Stimulated activated CD4-positive, alpha-beta T cell treated with anti-CD3 and anti-CD28 coated beads, TNF-alpha, amount 100 ng/mL, for 48 hours (primary cell): Measurements from ENCODE around the gene PBX4.
A peak's percentile ranks its signal among the peaks of the same experiment; 100 is the strongest.

ENCODE experiments used
- DNase-seq, 3 donors: peaks; one replicate each; pipeline ENCODE4 v3.0.0-alpha.2; 2020; ENCODE audit warnings: low read depth in 3 of 3

The PBX4 gene

DNA sequence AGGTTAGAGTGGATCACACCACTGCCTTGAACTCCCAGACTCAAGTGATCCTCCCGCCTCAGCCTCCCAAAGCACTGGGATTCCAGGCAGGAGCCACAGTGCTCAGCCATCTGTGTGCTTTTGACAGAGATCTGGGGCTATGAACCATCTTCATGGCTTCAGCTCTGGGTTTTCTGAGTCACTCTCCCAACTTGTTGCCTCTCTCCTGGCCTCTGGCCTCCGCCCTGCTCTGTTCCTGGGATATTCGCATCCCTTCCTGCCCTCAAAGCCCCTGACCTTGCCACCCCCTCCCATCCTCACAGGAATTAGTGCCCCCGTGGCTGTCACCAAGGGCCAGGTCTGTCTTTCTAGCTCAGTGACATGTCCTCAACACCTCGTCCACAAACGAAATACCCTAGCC, 30.7 kb upstream of the PBX4 start:
- DNase-seq, result no peak

DNA sequence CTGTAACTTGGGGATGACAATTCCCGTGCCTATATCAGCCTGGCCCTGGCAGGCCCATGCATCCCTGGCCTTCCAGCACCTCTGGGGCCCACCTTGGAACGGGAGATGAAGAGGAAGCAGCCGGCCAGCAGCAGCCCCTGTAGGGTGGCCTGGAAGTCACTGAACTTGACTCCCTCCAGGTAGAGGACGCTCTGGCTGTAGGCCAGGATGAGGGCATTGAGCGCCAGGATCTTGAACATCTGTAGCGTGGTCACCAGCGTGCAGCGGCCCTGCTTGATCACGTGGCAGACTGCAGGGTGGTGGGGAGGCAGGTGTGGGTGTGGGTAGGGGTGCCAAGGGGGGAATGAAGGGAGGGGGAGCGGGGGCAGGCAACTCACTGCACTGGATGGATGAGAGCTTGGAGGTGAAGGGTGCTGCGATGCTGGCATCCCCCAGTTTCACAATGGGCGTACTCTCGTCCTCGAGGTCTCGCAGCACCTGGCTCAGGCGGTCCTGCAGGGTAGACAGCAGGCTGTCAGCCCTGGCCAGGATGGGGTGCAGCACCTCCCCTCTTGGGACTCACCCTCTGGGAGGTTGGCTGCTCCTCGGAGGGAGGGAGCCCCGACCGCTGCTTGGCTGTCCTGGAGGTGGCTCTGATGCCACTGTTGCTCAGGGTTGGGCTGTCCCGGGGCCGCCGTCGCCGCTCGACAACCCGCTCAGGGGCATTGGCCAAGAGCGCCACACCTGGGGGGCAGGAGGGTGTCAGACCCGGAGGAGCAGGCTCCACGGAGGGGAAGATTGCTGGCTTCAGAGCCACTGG, 28.7 kb upstream of the PBX4 start:
- DNase-seq, result no peak

DNA sequence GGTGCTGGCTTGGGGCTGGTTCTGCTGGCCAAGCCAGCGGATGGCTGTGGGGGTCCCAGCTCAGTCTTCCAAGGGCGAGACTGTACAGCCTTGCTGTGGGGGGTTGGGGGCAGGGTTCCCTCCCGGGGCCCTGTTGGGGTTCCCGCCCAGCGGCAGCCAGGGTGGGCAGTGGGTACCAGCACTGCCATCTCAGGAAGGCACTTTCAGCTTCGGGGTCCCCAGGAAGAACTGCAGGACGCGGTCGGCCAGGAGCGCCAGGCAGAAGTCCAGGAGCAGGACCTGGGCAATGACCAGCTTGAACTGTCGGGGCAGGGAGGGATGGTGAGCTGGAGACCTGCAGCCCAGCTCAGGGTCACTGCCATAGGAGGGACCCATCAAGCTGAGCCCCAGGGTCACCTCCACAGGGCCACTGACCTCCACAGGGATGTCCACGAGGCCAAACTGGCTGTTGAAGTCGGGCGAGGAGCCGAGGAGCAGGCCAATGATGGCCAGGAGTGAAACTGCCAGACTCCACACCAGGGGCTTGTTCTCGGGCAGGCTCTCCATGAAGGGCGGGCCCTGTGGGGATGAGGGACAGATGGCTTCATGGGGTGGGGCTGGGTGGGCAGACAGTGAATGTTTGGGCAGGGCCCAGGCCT, 26.9 kb upstream of the PBX4 start:
- DNase-seq, result no peak

DNA sequence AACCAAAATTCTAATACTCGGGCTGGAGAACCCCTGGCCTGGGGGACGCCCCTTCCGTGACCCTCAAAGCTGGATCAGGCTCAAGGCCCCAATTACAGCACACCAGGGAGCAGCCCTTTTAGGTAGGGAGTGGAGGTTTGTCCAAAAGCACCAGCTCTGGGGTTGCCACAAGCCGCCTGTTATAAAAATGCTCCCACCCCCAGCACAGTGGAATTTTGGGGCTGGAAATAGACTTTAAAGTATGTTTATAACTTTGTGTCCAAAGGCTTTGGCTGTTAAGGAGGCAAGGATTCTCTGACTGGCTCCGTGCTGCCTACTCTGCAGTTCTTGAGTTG, 25.5 kb upstream of the PBX4 start:
- no peak for DNase-seq

DNA sequence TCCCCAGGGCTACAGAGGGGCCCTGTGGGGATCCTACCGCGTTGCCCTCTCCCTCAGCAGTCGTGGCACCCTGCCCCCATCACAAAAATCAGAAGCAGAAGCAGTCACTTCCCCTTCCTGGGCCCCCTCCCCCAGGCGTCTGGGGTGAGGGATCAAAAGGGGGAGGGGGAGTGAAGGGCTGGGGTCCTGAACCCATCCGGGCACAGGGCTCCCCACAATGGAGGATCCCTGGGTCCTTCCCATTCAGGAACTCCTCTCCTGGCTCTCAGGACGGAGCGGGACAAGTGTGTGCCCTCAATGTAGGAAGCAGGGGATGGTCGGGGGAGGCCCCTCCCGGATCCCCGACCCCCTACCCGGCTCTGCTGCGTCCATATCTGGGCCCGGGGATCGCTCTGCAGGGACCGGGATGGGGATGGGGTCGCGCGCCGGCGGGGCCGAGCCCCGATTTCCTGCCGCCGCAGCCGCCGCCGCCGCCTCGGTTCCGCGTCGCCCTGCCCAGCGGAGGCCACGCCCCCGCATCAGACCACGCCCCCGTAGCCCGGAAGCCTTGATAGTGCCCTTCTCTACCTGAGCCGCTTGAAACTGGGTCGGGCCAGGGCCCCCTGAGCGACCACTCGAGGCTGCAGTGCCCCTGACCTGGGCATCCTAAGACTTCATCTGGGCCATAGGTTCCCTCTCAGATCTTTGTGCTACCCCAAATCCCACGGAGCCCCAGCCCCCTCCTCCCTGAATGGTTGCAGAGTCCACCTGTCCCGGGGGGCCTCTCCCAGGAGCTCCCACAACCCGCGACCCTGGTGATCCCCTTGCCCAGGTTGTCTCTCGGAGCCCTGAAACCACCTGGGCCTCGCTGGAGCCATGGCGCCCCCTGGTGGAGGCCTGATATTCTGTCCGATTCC, 24.9 kb upstream of the PBX4 start, which contains the start of gene GMIP:
GMIP (minus strand) TSS at position 500 of the 896 bp plus-strand sequence; CDS start at position 372, 128 bp downstream.
- DNase-seq, result peak; percentile 69 to 88 (median 72)

DNA sequence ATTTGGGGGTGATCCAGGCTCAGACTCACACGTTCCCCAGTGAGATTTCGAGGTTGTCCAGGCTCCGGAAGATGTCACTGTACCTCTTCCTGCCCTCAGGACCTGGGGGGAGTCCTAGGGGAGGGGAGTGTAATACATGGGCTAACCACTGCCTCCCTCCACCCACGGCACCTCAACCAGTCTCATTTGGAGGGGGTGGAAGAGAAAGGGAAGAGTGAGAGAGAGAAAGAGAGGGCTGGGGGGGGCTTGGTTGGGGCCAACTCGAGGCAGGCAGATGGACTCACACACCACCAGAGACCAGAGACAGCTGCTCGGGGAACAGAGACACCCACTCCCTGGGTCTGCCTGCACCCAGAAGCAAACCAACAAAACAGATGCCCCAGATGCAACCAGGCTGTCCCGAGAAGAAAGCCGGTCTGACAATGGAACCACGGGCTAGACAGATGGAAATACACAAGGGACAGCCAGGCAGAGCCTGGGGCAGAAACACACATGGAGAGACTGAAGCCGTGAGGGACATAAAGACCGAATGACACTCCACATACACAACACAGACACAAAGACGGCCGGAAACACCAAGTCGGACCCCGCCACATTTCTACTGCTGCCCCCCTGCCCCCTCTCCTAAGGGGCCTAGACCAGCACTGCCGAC, 24.1 kb upstream of the PBX4 start:
- DNase-seq, result peak in 1 of 3 donors; percentile 40

DNA sequence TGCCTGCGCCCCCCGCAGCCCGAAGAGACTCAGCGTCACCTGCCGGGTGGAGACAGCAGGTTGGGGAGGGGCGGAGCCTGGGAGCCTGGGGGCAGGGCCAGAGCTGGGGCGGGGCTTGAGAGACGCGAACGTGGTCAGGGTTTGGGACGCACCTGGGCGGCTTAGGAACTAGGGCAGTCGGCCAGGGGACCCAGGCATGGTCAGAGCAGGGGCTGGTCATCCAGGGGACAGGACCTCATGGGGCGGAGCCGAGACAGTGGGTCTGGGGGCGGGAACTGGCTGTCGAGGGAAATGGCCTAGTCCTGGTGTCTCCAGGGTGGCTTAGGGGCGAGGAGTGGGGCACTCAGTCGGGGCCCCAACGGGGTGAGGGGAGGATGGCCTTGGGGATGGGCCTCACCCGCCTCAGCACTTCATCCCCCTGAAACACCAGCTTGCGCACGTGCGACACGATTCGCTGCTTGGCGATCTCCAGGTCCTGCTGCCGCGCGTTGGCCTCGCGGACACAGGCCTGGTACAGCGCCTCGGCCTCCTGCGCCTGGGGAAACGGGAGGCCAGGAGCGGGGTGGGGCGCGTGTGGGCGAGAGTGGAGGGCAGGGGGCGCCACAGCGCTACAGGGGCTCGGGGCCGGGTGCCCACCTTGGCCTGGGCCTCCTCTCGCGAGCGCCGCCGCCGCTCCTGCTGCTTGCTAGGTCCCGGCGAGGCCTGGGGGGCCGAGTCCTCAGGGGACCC, 19.2 kb upstream of the PBX4 start:
- no peak for DNase-seq

DNA sequence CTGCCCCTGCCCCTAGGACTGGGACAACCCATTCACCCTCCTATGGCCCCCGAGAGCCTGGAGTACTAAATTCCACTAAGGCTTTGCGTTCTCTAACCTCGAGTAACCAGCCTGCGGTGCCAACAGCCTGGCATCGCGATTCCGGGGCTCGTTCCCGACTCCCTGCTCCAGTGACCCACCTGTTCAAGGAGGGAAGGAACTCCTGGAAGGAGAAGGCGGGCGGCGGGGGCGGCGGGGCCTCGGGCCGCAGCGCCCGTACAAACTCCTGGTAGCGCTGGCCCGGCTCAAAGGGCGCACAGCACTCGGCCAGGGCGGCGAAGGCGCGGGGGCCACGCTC, 18.7 kb upstream of the PBX4 start:
- no peak for DNase-seq

DNA sequence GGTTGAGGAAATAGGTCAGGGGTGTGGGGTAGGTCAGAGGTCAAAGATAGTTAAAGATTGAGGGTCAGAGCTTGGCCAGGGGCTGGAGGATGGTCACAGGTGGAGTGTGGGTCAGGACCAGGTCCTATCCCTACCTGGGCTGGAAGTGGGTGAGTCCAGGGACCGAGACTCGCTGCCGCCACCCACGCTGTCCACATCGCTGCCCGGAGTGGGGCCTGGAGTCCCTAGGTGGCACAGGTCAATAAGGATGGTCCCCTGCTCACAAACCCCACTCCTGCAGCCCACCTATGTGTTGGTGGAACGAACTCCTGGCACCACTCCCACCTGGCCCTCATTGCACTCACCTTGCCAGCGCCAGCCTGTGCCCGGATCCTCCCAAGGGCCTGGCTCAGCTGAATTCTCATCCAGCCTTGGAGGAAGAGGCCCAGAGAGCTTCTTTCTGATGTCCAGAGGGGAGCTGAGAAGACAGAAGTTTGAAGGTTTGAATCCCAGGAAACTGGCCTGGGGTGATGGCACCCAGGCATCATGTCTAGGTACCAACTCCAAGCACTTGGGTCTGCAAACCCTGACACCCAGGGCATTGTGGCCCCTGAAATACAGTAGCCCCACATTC, 18.2 kb upstream of the PBX4 start:
- no peak for DNase-seq

DNA sequence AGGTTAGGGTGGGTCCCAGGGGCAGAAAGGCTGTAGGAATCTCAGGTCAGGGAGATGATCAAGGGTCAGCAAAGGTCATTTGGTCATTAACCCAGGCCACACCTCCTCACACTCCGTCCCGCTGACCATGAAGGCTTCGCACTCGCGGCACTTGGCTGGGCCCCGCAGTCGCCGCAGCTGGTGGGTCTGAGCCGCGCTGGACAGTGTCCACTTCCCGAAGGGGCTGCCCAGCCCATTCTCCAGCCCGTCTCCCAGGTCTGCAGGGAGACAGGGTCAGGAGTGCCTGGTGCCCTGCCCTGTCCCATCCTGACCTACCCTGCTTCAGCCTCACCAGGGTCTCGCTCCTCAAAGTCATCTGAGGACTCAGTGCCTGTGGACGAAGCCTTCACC, 16.8 kb upstream of the PBX4 start:
- DNase-seq, result no peak

DNA sequence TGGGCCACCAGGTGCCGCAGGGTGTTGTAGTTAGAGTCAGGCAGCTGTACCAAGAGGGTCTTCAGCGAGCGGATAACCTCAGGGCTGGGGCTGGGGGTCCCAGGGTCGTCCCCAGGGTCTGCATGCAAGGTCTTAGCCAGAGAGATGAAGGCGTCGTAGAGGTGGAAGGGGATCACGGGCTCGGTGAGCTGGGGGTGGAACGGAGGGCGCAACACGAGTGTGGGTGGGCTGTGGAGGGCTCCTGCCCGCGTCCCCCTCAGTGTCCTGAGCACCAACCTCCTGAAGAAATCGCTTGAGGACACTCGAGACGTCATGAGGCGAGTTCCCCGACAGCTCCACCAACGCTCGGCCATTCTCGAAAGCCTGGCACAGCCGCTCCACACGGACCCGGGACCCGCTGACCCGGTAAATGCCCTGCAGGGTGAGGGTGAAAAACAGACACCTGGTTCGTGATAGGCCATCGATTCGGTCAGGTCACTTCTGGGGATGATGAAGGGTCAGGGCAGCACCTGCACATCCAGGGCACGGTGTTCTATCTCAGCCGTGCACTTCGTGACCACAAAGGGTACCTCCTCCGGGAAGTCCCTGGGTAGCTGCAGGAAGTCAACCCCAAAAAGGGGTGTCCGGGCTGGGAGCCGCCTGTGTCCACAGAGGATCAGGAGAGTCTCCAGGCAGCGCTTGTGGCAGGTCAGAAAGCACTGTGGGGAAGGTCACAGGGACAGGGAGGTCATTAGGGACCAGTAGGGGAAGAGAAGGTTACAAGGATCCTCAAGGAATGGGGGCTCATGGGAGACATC, 16.2 kb upstream of the PBX4 start:
- DNase-seq, result no peak

DNA sequence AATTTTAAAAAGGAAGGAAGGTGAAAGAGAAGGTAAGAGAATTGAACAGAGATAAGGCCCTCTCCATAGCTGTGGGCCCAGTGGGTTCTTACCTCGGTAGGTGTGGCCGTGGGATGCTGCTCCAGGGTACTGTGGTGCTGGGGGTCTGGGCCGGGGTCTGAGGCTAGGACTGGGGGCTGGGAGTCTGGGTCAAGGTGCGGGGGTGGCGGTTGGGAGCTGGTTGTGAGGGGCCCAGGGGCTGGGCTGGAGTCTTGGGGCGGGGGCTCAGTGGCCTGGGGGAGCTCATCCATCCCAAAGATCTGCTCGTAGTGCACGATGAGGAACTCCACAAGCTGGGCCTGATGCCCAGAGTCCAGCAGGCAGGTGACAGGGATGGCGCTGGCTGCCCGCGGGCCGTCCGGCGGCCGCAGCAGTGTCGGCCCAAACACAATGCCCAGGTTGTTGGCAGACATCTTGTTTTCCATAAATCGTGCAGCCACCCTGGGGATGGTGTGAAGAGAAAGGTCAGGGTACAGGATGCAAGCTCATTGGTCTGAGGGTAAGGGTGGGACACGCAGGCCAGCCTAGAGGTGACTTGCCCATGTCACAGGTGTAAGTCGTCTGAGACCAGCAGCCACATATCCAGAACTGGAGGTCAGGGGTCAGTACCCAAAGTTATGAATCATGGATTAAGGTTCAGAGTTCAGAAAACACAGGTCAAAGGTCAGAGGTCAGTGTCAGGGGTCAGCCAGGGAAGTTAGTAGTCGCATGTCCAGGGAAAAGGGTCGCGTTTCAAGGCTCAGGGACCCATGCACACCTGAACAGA, 15.4 kb upstream of the PBX4 start:
- no peak for DNase-seq

DNA sequence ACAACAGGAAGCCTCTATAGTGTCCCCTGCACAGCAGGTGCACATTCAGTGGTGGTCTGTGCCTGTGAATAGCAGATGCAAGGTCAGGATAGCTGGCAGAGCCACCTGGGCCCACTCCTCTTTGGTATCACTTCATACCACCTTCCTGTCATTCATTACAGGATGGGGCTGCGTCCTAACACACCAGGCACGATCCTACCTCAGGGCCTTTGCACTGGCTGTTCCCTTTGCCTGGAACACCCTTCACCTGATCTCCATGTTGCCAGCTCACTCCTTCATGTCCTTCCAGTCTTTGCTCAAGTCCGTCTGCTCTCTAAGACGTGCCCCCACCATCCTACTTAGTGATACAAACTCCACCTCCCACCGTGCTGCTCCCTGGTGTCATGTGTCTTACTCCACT, 14.2 kb upstream of the PBX4 start:
- DNase-seq, result no peak

DNA sequence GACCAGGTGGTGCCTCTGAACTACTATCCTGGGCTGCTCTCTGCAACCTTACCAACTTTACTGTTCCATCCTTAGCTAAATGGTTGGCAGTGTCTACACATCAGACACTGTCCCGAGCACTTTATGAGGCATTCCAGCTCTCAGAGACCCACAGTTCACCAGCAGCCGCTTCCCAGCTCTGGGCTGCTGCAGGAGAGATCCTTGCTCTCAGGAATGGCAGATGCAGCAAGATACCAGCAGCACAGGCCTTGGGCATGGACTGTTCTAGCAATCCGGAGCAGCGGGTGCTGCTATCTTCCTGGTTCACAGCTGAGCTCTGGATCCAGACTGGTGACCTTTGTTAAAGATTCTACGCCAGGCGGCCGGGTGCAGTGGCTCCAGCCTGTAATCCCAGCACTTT, 12.9 kb upstream of the PBX4 start:
- DNase-seq, result no peak

DNA sequence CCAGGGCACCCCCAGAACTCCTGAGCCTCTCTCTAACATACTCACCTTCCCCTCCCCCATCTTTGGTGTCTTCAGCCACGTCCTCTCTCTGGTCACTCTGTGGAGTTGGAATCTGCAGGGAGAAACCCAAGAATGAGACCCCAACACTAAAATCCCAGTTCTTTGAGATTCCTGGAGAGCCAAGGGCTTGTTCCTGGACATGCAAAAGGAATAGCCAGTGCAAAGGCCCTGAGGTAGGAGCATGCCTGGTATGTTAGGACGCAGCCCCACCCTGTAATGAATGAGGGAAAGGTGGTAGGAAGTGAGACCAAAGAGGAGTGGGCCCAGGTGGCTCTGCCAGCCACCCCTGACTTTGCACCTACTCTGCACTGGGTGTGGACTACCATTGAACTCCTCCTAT, 11.9 kb upstream of the PBX4 start:
- no peak for DNase-seq

DNA sequence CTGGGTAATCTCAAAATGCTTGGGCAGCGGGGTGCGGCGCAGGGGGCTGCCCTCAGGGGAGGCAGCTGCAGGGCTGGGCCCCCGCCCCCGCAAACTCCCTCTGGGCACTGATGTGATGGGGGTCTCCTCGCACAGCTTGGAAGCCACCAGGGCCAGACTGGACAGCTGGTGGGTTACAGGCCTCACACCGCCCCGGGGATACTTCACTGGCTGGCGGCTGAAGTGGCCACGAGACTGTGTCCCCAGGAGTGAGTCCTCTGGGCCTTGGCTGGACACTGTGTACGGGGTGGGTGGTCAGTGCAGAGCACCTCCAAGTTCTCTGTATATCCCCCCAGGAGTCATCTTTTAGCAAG, 11.6 kb upstream of the PBX4 start:
- no peak for DNase-seq

DNA sequence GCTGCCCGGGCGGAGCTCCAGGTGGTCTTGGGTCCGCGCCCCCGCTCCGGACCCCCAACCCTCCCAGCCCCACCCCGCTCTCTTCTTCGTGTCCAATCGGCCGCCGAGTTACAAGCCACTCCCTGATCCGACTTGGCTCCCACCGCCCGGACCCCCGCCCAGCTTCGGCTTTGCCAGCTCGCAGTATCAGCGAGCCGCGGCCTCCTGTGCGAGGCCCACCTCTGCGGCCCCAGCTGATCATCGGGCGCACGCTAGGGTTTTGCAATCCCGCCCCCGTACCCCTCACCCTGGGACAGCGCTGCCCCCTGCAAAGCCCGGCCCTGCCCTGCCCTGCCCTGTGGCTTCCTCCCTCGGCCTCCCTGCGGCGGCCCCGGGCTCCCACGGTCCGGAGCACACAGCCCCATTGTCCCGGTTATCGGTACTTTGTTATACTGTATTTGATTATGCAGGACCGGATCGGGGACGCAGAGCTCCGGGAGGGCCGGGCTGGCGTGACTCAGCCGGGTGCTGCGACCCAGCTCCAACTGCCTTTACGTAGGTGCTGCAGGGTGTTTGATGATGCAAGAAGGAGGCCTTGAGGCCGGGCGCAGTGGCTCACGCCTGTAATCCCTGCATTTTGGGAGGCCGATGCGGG, 10.1 kb upstream of the PBX4 start:
- DNase-seq, result peak in 1 of 3 donors; percentile 36

DNA sequence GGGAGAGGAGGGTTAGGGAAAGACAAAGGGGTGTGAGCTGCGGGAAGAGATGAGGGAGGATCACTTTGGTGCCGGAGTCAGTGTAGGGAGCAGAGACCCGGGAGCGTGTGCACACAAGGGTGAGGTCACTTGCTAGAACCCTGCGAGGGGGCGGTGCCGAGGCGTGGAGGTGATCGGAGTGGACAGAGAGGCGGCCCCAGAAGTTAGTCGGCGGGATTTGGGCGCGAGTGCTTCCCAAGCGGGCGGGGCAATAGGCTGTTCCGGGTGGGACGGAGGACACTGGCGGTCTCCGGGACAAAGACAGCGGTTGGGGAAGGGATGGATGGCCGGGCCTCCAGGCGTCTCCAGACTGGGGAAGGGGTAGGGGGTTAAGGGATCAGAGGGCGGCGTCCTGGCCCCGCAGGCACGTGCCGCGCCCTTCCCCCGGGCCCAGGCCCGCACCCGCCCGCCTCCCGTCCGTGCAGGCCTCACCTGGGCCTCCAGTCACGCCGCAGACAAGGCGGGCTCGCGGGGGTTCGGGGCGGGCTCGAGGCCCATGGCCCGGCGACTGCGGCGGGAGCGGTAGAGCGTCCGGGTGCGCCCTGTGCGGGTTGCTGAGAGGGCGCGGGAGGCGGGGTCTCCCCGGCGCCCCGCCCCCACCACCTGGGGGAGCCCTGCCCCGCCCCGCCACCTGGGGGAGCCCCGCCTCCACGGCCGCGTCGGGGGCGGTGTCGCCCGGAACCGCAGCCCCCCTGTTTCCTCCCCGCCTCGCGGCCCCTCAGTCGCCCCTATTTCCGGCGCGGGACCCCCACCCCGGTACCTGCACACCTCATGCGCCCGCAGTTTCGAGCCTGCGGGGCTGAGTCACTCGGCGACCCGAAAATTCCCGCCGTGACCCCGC, 9.4 kb upstream of the PBX4 start, which contains the start of gene LPAR2:
LPAR2 (minus strand) TSS at position 600 of the 880 bp plus-strand sequence. CDS start 945 bp downstream, outside the sequence.
- peak in 1 of 3 donors; percentile 58 for DNase-seq
